H9 (cell line): ENCODE data around the gene PRDX3. TPM values are rescaled to one million over a fixed set of nuclear protein-coding genes. Genes with fewer than 3 reads are reported as not detected.

ENCODE experiments used
- DNase-seq: peaks from one replicate; pipeline ENCODE4 v3.0.0-alpha.2; 2017
- H2AFZ ChIP-seq: one replicate; pipeline ENCODE4 v1.6.1; 2013; ENCODE audit warnings: mild to moderate bottlenecking, low read length, control low read depth, moderate library complexity
- H2AK5ac ChIP-seq: 2 replicates; pipeline ENCODE4 v1.6.1; 2013; ENCODE audit warnings: low read length, control low read depth, mixed read lengths; ENCODE audit not compliant: insufficient read length
- H2BK120ac ChIP-seq: one replicate; pipeline ENCODE4 v1.6.1; 2013; ENCODE audit warnings: low read depth, mild to moderate bottlenecking, low read length, control low read depth, inconsistent platforms; ENCODE audit not compliant: poor library complexity, severe bottlenecking
- H2BK12ac ChIP-seq: 2 replicates; pipeline ENCODE4 v1.6.1; 2013; ENCODE audit warnings: low read length, control low read depth, mixed read lengths, low read depth; ENCODE audit not compliant: insufficient read length
- H2BK15ac ChIP-seq: 2 replicates; pipeline ENCODE4 v1.6.1; 2013; ENCODE audit warnings: low read depth, low read length, control low read depth
- H2BK20ac ChIP-seq: one replicate; pipeline ENCODE4 v1.6.1; 2013; ENCODE audit warnings: low read depth, mild to moderate bottlenecking, low read length, control low read depth, inconsistent platforms; ENCODE audit not compliant: poor library complexity, severe bottlenecking
- H2BK5ac ChIP-seq: 2 replicates; pipeline ENCODE4 v1.6.1; 2013; ENCODE audit warnings: low read length, control low read depth, mixed read lengths; ENCODE audit not compliant: insufficient read length
- H3K14ac ChIP-seq: 2 replicates; pipeline ENCODE4 v1.6.1; 2013; ENCODE audit warnings: low read length, control low read depth; ENCODE audit not compliant: insufficient read depth
- H3K18ac ChIP-seq: 2 replicates; pipeline ENCODE4 v1.6.1; 2013; ENCODE audit warnings: low read depth, mild to moderate bottlenecking, mixed read lengths, low read length, control low read depth; ENCODE audit not compliant: insufficient read length
- H3K23ac ChIP-seq: 2 replicates; pipeline ENCODE4 v1.6.1; 2013; ENCODE audit warnings: low read length, control low read depth, mixed read lengths, low read depth; ENCODE audit not compliant: insufficient read length
- H3K23me2 ChIP-seq: 2 replicates; pipeline ENCODE4 v1.6.1; 2013; ENCODE audit warnings: low read depth, mild to moderate bottlenecking, mixed read lengths, low read length, control low read depth; ENCODE audit not compliant: insufficient read length, poor library complexity, severe bottlenecking
- H3K27ac ChIP-seq: 2 replicates; pipeline ENCODE4 v1.5.1; 2013; ENCODE audit warnings: low read length, control low read depth, mixed read lengths, low read depth; ENCODE audit not compliant: insufficient read length
- H3K27me3 ChIP-seq: 2 replicates; pipeline ENCODE4 v1.6.1; 2013; ENCODE audit warnings: low read length, control low read depth, inconsistent platforms; ENCODE audit not compliant: insufficient read depth
- H3K4ac ChIP-seq: 2 replicates; pipeline ENCODE4 v1.6.1; 2013; ENCODE audit warnings: low read depth, mild to moderate bottlenecking, control low read depth, inconsistent platforms, low read length, moderate library complexity
- H3K4me1 ChIP-seq: 2 replicates; pipeline ENCODE4 v1.6.1; 2013; ENCODE audit warnings: low read length, control low read depth, inconsistent platforms; ENCODE audit not compliant: insufficient read depth
- H3K4me2 ChIP-seq: 2 replicates; pipeline ENCODE4 v1.6.1; 2013; ENCODE audit warnings: low read length, control low read depth, mixed read lengths; ENCODE audit not compliant: insufficient read length, insufficient read depth
- H3K56ac ChIP-seq: 2 replicates; pipeline ENCODE4 v1.6.1; 2013; ENCODE audit warnings: low read depth, mild to moderate bottlenecking, mixed read lengths, low read length, control low read depth; ENCODE audit not compliant: insufficient read length
- H3K79me1 ChIP-seq: 2 replicates; pipeline ENCODE4 v1.6.1; 2013; ENCODE audit warnings: low read depth, mild to moderate bottlenecking, moderate library complexity, low read length, control low read depth, inconsistent platforms; ENCODE audit not compliant: insufficient read depth, poor library complexity, severe bottlenecking
- H3K79me2 ChIP-seq: 2 replicates; pipeline ENCODE4 v1.6.1; 2013; ENCODE audit warnings: low read length, control low read depth, inconsistent platforms; ENCODE audit not compliant: insufficient read depth
- H3K9ac ChIP-seq: 2 replicates; pipeline ENCODE4 v1.6.1; 2013; ENCODE audit warnings: low read length, control low read depth, mixed read lengths; ENCODE audit not compliant: insufficient read length; ENCODE audit errors: extremely low read depth
- H3K9me3 ChIP-seq: one replicate; pipeline ENCODE4 v1.6.1; 2013; ENCODE audit warnings: low read depth, low read length, inconsistent platforms; ENCODE audit not compliant: control insufficient read depth
- H3T11ph ChIP-seq: one replicate; pipeline ENCODE4 v1.6.1; 2013; ENCODE audit warnings: mild to moderate bottlenecking, low read length, control low read depth, inconsistent platforms
- H4K20me1 ChIP-seq: one replicate; pipeline ENCODE4 v1.6.1; 2013; ENCODE audit not compliant: control insufficient read depth, insufficient read length, insufficient read depth
- H4K5ac ChIP-seq: 2 replicates; pipeline ENCODE4 v1.6.1; 2013; ENCODE audit warnings: low read depth, mild to moderate bottlenecking, mixed read lengths, low read length, control low read depth; ENCODE audit not compliant: insufficient read length
- H4K8ac ChIP-seq: replicated peaks from 2 replicates; pipeline ENCODE4 v1.6.1; 2013; ENCODE audit warnings: low read length, control low read depth, mixed read lengths, low read depth; ENCODE audit not compliant: insufficient read length
- H4K91ac ChIP-seq: 2 replicates; pipeline ENCODE4 v1.6.1; 2013; ENCODE audit warnings: low read depth, mild to moderate bottlenecking, moderate library complexity, mixed read lengths, low read length, control low read depth; ENCODE audit not compliant: insufficient read length
- H3K27ac Mint-ChIP-seq, 3 experiments: 2 replicates in 2 of 3; 3 replicates in 1 of 3; pipeline ENCODE4 v1.8.0; 2020 to 2021; ENCODE audit warnings: mixed read lengths in 3 of 3, mild to moderate bottlenecking in 1 of 3, moderate library complexity in 1 of 3
- H3K27me3 Mint-ChIP-seq: 2 replicates; pipeline ENCODE4 v1.8.0; 2021; ENCODE audit warnings: low read depth, mild to moderate bottlenecking, moderate library complexity, mixed read lengths
- H3K36me3 Mint-ChIP-seq, 3 experiments: 2 replicates in 2 of 3; 3 replicates in 1 of 3; pipeline ENCODE4 v1.8.0; 2020 to 2021; ENCODE audit warnings: low read depth in 3 of 3, mixed read lengths in 3 of 3; ENCODE audit not compliant: insufficient read depth in 1 of 3
- H3K4me1 Mint-ChIP-seq, 2 experiments: 2 replicates each; pipeline ENCODE4 v1.8.0; 2020; ENCODE audit warnings: mixed read lengths in 2 of 2
- H3K4me3 Mint-ChIP-seq, 2 experiments: 2 replicates in 1 of 2; 3 replicates in 1 of 2; pipeline ENCODE4 v1.8.0; 2020 to 2021; ENCODE audit warnings: mild to moderate bottlenecking in 2 of 2, mixed read lengths in 2 of 2, moderate library complexity in 1 of 2
- H3K9me3 Mint-ChIP-seq, 2 experiments: 2 replicates in 1 of 2; 3 replicates in 1 of 2; pipeline ENCODE4 v1.8.0; 2020; ENCODE audit warnings: mild to moderate bottlenecking in 2 of 2, mixed read lengths in 2 of 2, moderate library complexity in 1 of 2
- WGBS: extraction: QIAGEN DNeasy Blood & Tissue Kit; methylation state at CpG from one replicate; pipeline ENCODE4 v1.1.7; 2013; ENCODE audit warnings: missing lambda C conversion rate, low lambda C conversion rate, mixed read lengths; ENCODE audit not compliant: insufficient read length; ENCODE audit errors: extremely low coverage; 5-methylcytosine and 5-hydroxymethylcytosine counted together
- total RNA-seq: library from RNA; stranded (reverse); gene quantifications from 2 replicates; pipeline ENCODE4 v1.2.1, GENCODE V29; 2021
- TF ChIP-seq, protein P1 (sequence below): fragments of 200-600 bp; sonication (generic); conservative IDR thresholded peaks from 3 replicates; pipeline ENCODE4 v1.8.0; 2021; ENCODE audit warnings: antibody characterized with exemption, mild to moderate bottlenecking

Gene PRDX3
- total RNA-seq, 1 experiment from 2014 or later = 181 TPM

DNA sequence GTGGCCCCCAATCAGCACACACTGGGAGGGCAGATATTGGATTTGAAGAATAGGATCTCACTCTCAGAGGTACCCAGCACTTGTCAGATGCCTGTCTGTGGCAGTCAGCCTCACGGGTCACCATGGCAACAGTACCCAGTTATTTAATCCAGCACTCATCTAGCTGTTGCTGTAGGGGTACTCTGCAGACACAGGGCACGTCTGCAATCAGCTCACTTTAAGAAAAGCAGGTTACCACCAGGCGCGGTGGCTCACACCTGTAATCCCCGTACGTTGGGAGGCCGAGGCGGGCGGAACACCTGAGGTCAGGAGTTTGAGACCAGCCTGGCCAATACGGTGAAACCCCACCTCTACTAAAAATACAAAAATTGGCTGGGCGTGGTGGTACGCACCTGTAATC, 25.0 kb downstream of the PRDX3 start:
- Histone ChIP-seq H2BK15ac (no peak overlapping the region), H2BK12ac (no peak overlapping the region), H3K23me2 (no peaks in the 10 kb centered on the region), H3K79me2 (no peaks in the 10 kb centered on the region), H2BK20ac (no peak overlapping the region), H2BK120ac (no peak overlapping the region), H3K79me1 (no peaks in the 10 kb centered on the region), H4K5ac (no peak overlapping the region), H2AFZ (no peak overlapping the region), H3K27ac (no peak overlapping the region), H3K14ac (no peak overlapping the region), H3K27me3 (no peaks in the 10 kb centered on the region), H2BK5ac (no peak overlapping the region), H3K9ac (no peak overlapping the region), H3T11ph (no peak overlapping the region), H3K56ac (no peak overlapping the region), H3K4me2 (no peak overlapping the region), H4K8ac (no peak overlapping the region), H2AK5ac (no peak overlapping the region), H3K9me3 (no peaks in the 10 kb centered on the region), H3K4ac (no peak overlapping the region), H3K4me1 (no peaks in the 10 kb centered on the region), H4K91ac (no peak overlapping the region), H3K18ac (no peak overlapping the region), H4K20me1 (no peaks in the 10 kb centered on the region), H3K23ac (no peak overlapping the region)
- WGBS = no CpG with 5 or more reads among the region's 12 CpGs
- Mint-ChIP-seq H3K27me3 (no peaks in the 10 kb centered on the region), H3K4me1 (no peaks in the 10 kb centered on the region), H3K36me3 (peaks cover 17 to 65% (median 38%) of the 10 kb centered on the region in 3 experiments), H3K9me3 (no peaks in the 10 kb centered on the region; a peak in 1 of 5 replicates), H3K27ac (no peak overlapping the region), H3K4me3 (no peak overlapping the region)
- no peak for DNase-seq
- TF ChIP-seq, protein P1, sequence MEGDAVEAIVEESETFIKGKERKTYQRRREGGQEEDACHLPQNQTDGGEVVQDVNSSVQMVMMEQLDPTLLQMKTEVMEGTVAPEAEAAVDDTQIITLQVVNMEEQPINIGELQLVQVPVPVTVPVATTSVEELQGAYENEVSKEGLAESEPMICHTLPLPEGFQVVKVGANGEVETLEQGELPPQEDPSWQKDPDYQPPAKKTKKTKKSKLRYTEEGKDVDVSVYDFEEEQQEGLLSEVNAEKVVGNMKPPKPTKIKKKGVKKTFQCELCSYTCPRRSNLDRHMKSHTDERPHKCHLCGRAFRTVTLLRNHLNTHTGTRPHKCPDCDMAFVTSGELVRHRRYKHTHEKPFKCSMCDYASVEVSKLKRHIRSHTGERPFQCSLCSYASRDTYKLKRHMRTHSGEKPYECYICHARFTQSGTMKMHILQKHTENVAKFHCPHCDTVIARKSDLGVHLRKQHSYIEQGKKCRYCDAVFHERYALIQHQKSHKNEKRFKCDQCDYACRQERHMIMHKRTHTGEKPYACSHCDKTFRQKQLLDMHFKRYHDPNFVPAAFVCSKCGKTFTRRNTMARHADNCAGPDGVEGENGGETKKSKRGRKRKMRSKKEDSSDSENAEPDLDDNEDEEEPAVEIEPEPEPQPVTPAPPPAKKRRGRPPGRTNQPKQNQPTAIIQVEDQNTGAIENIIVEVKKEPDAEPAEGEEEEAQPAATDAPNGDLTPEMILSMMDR = no peak
